ENCODE data around the gene TOR1A. TPM values are rescaled to one million over a fixed set of nuclear protein-coding genes. Genes with fewer than 3 reads are reported as not detected.

TOR1A gene, protein sequence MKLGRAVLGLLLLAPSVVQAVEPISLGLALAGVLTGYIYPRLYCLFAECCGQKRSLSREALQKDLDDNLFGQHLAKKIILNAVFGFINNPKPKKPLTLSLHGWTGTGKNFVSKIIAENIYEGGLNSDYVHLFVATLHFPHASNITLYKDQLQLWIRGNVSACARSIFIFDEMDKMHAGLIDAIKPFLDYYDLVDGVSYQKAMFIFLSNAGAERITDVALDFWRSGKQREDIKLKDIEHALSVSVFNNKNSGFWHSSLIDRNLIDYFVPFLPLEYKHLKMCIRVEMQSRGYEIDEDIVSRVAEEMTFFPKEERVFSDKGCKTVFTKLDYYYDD
- 10 to 100 TPM; 22.7 to 31.1 (median 24.9) TPM for polyA plus RNA-seq (ENCODE audit: insufficient read length in 10 of 10)
- long read RNA-seq, donor 1, transcript TOR1A-201 (5 exons, 2,076 nt): major isoform, 7 of 7 reads
- long read RNA-seq, donor 1, partial matches to known transcripts: 0 of 7 reads
- long read RNA-seq, donor 1, other reads (novel, unspliced or antisense): 0 of 7 reads
- long read RNA-seq, donor 2, transcript TOR1A-201 (5 exons, 2,076 nt): major isoform, 14 of 20 reads
- long read RNA-seq, donor 2, partial matches to known transcripts: 5 of 20 reads
- long read RNA-seq, donor 2, other reads (novel, unspliced or antisense): 0 of 20 reads
- long read RNA-seq, donor 3: 0 reads
- long read RNA-seq, donor 4, transcript TOR1A-201 (5 exons, 2,076 nt): major isoform, 5 of 5 reads
- long read RNA-seq, donor 4, partial matches to known transcripts: 0 of 5 reads
- long read RNA-seq, donor 4, other reads (novel, unspliced or antisense): 0 of 5 reads
- long read RNA-seq, donor 5, transcript TOR1A-201 (5 exons, 2,076 nt): major isoform, 5 of 10 reads
- long read RNA-seq, donor 5, partial matches to known transcripts: 0 of 10 reads
- long read RNA-seq, donor 5, other reads (novel, unspliced or antisense): 0 of 10 reads
- long read RNA-seq, donor 6, partial matches to known transcripts: 0 of 5 reads
- long read RNA-seq, donor 6, other reads (novel, unspliced or antisense): 0 of 5 reads
- long read RNA-seq, donor 7, transcript TOR1A-201 (5 exons, 2,076 nt): major isoform, 5 of 10 reads
- long read RNA-seq, donor 7, partial matches to known transcripts: 5 of 10 reads
- long read RNA-seq, donor 7, other reads (novel, unspliced or antisense): 0 of 10 reads
- long read RNA-seq, donor 8, transcript TOR1A-201 (5 exons, 2,076 nt): major isoform, 7 of 8 reads
- long read RNA-seq, donor 8, partial matches to known transcripts: 0 of 8 reads
- long read RNA-seq, donor 8, other reads (novel, unspliced or antisense): 0 of 8 reads
- long read RNA-seq, donor 9, partial matches to known transcripts: 0 of 1 reads
- long read RNA-seq, donor 9, other reads (novel, unspliced or antisense): 0 of 1 reads

DNA sequence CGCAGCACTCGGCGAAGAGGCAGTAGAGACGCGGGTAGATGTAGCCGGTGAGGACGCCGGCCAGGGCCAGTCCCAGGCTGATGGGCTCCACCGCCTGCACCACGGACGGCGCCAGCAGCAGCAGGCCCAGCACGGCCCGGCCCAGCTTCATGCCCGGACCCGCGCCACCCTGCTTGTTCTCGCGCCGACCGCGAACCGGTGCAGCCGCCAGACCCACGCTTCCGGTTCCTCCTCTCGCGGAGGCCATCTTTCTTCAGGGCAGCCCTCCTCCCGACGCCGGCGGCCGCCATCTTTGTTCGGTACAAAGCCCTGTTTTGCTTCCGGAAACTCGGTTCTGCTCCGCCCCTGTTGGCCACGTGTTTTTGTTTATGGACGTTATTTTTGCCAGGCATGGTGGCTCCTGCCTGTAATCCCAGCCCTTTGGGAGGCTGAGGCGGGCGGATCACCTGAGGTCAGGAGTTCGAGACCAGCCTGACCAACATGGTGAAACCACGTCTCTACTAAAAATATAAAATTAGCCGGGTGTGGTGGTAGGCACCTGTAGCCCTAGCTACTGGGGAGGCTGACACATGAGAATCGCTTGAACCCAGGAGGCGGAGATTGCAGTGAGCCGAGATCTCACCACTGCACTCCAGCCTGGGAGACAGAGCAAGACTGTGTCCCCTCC is at the start of gene TOR1A:
TSS of gene TOR1A (minus strand) at position 202 of the 667 bp plus-strand sequence. CDS start at position 151, 51 bp downstream.
- DNase-seq: peak; percentile 92 to 97 (median 94)

DNA sequence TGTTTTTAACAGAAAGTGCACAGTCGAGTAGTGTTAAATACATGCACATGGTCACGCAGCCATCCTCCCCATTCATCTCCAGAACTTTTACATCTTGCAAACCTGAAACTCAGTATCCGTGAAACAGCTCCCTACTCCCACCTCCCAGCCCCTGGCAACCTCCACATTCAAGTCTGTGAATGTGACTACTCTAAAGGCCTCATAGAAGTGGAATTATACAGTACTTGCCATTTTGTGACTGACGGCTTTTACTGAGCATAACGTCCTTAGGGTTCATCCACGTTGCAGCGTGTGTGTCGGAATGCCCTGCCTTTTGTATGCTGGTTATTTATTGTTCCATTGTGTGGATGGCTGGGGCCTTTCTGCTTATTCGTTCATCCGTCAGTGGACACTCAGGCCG is 47.1 kb upstream of the TOR1A start:
- DNase-seq: no peak

DNA sequence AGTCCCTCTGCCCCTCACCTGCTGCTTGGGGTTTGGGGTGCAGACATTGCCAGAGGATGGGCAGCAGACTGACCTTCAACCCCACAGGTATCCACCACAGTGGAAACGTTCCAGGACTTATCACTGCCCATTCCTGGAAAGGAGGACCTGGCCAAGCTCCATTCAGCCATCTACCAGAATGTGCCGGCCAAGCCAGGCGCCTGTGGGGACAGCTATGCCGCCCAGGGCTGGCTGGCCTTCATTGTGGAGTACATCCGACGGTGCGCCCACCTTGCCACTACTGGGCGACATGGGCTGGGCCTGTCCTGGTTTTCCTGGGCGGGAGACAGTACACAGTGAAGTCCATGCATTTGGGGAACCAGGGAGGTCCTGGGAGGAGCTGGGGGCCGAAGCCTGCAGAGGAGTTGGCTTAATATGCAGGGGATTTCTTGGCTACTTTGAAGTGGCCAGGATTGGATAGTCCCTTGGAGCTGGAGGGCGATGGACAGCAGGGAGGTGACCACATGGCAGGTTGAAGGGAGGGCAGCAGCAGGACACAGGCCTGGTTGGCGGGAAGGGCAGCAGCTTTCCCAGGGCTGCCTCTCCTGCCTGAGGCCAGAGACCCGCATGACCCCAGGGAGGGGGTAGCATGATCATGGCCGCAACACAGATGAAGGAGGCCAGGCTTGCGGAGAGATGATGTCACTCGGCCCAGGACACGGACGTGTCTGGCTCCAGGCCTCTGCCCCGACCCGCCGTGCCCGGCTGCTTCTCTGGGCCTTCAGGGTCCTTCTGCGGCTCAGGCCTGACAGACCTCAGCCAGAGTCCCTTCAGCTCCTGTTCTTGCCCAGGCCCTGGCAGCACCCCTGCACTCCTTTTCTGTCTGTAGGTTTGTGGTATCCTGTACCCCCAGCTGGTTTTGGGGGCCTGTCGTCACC is 45.9 kb upstream of the TOR1A start:
- no peak for DNase-seq

DNA sequence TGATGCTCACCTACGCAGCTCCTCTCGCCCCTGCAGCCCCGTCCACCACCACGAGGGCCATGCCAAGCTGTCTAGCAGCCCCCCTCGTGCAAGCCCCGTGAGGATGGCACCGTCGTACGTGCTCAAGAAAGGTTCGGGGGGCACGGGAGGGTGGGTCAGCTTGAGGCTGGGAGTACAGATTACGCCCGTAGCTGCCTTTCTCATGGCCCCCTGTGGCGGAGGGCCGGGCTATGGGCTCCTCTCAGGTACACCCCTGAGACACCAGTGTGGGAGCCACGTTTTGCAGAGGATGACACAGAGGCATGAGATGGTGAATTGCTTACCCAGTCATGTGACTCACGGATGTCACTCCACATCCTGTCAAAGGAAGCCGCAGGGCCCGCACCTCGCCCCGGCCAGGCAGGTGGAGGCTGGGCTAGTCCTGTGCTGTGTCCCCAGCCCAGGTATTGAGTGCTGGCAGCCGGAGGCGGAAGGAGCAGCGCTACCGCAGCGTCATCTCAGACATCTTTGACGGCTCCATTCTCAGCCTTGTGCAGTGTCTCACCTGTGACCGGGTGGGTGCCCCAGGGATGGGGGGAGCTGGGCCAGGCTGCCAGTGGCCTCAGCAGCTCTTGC is 45.0 kb upstream of the TOR1A start:
- no peak for DNase-seq

DNA sequence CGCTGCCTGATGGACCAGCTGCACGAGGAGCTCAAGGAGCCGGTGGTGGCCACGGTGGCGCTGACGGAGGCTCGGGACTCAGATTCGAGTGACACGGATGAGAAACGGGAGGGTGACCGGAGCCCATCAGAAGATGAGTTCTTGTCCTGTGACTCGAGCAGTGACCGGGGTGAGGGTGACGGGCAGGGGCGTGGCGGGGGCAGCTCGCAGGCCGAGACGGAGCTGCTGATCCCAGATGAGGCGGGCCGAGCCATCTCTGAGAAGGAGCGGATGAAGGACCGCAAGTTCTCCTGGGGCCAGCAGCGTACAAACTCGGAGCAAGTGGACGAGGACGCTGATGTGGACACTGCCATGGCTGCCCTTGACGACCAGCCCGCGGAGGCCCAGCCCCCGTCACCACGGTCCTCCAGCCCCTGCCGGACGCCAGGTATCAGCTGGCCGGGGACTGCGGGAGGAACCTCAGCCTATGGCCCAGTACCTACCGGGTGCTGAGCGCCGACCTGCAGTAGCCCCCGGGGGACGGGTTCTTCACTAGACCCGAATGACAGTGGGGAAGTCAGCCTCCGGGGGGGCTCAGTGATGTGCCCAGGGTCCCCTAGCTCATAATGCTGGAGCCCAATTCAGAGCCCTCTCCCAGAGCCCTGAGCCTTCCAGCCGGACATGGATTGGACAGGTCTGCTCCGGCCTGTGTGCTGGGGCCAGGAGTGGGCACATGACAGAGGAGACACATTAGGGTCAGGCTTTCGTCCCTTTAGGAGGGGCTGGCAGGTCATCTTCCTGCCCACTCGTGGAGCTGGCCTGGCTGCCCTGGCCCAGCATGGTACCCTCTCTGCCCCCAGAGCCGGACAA is 44.3 kb upstream of the TOR1A start:
- no peak for DNase-seq

DNA sequence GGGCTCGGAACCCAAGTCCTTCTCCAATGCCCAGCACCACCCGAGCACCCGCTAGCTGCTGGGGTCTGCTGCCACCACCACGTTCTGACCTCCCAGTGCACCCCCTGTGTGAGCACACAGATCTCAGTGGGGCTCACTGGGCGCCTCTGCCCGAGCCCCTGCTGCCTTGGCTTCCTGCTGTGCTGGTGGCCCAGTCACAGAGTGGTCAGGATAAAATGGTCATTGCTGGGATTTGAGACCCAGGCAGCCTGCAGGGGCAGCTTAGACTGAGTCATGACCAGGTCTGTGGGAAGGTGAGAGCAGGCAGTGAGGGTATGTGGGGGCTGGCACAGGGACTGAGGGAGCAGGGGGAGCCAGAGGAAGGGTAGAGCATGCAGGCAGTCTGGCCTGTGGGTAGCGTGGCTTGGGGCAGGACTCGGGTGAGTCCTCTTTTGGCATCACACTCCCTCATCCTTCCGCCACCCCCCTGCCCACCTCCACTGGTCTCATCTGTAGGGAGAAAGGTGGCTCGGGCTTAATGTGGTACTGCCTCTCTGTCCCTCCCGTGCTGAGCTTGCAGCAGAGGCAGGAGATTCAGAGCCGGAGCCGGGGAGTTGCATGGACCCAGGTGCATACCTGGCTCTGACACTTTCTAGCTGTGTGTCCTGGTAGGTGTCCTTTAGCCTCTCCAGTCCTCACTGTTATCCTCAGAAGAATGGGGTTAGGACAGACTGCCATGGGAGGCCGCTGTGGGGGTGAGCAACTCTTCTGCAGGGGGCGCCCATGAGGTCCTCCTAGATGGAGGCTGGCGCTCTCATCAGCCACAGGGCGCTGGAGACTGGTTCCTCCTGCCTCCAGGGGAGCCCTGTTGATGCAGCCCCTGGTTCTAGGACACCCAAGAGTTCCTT is 43.4 kb upstream of the TOR1A start:
- no peak for DNase-seq

DNA sequence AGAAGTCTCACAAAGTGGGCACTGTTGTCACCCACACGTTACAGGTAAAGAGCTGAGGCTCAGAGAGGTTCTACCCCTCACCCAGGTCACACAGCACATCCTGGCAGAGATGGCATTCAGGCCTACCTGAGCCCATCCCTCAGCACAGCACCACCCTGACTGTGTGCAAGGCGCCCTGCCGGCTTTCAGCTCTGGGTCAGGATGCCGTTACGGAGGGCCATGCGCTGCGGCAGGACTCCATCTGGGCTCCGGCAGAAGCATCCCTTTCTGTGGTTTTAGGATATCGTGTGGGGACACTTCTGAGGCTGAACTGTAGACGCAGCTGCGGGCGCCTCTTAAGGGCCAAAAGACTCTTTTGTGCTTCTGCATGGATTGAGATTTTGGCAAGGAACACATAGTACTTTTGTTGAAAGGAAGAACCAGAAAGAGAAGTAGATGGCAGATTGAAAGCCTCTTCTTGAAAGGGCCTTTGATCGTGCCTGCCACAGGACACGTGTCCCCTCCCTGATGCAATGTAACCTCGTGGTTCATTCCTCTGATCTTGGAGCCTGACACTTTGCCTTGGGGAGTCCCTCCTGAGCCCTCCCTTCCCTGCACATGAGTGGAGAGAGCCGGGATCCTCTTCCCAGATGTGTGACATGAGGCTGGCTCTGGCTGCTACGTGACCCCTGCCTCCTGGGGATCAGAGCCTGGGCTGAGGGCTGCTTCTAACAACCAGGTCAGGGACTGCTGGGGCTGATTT is 42.6 kb upstream of the TOR1A start:
- peak in 1 of 3 donors; percentile 57 for DNase-seq

DNA sequence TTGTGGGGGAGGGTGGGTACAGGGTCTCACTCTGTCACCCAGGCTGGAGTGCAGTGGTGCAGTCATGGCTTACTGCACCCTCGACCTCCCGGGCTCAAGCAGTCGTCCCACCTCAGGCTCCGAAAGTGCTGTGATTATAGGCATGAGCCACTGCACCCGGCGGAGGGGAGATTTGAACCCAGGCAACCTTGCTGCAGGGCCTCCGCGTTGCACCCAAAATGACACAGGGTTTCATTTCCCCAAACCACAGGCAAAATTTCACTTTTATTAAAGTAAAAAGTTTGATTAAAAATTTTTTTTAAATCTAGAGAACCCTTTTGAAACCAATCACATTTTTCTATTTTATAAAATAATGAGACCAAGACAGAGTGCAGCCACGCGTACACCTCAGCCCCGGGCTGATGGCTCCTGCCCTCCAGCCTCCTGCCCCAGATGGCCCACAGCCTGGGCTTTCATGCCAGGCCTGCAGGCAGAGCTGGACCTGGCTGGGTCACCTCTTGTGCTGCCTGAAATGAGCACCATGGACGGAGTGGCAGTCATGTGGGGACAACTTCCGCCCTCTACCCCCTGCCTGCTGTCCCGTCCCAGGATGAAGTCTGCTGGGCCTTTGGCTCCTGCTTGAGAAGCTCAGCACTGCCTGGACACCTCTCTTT is 41.9 kb upstream of the TOR1A start:
- DNase-seq: no peak

DNA sequence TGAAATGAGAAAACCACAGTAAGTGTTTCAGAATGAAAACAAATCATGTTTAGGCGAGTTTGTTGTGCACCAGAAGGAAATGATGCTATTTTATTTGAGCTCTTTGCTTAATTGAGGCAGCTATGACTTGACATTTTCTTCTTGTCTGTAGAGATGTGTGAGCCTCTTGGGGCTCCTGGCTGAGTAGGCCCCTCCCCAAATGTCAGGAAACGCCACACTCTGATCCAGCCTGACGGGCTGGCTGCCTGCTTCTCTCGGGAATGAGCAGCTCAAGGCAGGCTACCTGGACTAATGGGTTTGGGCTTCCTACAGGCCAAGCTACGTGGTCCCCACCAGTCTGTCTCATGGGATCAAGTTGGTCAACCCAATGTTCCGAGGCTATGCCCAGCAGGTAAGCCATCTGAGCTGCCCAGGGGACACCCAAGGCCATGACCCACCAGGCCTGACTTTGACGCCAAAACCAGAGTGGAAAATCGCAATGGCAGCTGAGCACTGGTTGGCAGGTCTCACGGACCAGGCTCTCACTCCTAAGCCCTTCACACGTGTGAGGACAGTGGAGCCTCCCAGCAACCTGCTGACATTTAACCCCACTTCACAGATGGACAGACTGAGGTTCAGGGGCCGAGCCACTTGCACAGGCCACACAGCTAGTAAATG is 41.2 kb upstream of the TOR1A start:
- DNase-seq: no peak

DNA sequence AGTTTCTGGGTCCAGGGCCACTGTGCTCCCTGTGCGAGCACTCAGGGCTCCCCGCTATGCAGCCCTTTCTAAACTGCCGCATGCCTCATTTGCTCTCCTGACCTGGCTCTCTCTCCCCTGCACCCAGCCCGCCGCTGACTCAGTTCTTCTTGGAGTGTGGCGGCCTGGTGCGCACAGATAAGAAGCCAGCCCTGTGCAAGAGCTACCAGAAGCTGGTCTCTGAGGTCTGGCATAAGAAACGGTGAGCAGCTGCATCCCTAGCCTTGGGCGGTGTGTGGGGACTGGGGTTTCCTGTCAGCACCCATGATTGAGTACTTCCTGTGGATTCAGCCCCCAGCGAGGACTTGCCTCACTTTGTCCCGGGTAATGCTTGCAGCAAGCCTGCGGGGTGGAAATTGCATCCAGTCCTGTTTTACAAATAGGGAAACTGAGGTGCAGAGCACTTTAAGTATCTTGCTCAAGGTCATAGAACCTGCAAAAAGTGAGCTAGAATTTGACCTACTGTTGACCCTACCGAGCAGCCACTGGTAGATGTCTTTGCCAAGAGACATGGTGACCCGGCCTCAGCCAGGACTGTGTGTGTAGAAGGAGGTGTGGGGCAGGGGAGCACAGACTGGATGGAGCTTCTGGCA is 39.2 kb upstream of the TOR1A start:
- DNase-seq: peak in 2 of 3 donors; percentile 31 to 48

DNA sequence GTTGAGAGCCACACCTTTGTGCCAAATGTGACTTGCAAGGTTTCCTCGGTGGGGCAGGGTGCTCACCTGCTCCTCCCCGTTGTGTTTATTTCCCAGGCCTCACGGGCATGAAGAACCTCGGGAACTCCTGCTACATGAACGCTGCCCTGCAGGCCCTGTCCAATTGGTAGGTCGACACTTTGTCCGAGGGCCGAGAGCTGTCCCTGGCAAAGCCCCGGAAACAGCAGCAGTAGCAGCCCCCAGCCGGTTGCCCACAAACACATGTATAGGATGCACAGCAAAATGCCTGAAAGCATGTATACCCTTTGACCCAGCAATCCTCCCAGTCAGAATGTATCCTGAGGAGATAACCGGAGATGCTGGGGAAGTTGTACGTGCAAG is 37.5 kb upstream of the TOR1A start:
- no peak for DNase-seq

DNA sequence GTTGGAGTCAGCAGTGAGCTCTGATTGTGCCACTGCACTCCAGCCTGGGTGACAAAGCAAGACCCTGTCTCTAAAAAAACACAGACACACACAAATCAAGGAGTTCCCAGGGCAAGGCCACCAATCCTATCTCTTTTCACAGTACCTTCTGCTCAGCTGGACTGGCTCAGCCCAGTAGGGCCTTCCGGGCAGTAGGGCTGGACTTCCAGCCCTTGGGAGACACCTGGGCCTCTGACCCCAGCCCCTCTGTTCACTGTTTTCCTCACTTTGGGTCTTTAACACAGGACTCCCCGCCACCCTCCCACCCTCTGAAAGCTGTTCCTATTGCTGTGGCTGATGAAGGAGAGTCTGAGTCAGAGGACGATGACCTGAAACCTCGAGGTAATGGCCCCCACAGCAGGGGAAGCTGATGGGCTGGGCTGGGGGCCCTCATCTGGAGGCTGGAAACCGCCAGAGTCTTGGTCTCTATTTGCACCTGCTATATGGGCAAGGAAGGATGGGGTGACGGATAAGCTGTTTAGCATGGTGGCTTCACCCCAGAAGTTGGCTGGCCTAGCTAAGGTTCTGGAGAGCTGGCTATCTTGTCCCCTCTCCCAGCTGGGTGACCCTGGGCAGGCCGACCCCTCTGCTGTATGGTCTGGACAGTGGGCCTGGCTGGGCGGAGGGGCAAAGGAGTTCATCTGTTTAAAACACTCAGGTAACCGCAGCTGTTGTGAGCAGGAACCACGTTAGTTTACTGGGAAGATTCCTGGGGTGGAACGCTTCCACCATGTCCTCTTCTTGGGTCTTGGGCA is 36.9 kb upstream of the TOR1A start:
- no peak for DNase-seq

DNA sequence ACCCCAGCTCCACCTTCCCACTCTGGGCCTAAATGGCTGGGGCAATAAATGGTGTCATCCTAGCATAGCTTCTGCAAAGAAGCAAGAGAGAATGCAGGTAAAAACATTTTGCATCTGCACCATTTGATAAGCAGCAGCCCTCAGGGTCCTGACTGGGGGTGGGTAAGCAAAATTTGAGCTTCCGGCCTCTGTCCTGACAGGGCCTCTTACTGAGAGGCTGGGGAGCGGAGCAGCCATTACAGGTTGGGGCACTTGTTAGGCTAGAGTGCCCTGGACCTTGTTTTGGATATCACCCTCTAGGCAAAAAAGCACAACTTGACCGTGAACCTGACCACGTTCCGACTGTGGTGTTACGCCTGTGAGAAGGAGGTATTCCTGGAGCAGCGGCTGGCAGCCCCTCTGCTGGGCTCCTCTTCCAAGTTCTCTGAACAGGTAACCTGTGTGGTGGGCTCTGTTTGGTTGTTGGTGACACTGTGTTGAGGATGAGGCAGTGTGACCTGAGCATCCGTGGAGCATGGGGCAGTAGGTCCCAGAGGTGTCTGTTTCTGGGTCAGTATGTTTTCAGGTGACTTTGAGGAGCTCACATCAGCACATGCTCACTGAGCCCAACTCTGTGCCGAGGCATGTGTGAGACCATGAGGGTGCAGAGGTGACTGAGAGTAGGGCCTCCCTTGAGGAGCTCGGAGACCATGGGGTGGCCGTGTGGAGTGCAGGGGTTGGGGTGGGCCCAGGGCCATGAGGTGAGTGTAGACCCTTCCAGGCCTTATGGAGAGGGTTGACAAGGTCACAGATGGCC is 34.4 kb upstream of the TOR1A start:
- no peak for DNase-seq

Data from muscle of back (tissue), 13 donors.